IPS-18c (cell line): ENCODE measurements around the gene LRRC3C.

ENCODE experiments used
- H3K4me3 ChIP-seq: 2 replicates; pipeline ENCODE4 v1.7.0; 2013; ENCODE audit warnings: low read depth, mild to moderate bottlenecking, low read length, moderate library complexity; ENCODE audit not compliant: insufficient read depth
- H3K9me3 ChIP-seq: one replicate; pipeline ENCODE4 v1.6.1; 2013; ENCODE audit warnings: mild to moderate bottlenecking, low read length, moderate library complexity; ENCODE audit not compliant: control insufficient read depth, insufficient read depth

The LRRC3C gene

DNA sequence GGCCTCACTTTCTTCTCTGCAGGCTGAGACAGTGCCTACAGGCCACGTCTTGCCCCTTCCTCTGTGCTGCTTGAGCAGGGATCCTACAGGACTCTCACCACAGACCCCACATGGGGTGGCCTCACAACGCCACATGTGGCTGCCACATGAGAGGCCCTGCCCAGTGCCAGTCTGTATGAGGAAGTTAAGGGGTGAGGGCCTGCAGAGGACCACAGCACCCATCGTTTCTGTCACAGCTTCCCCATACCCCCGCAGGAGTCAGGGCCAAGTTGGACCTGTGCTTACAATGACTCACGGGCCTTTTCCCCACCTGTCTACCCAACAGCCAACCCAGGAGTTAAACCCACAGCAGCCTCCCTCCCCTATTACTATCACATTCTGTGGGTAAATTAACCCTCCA, 6.2 kb upstream of the LRRC3C start:
- Histone ChIP-seq H3K9me3 (no peaks in the 10 kb centered on the region), H3K4me3 (no peak overlapping the region)

DNA sequence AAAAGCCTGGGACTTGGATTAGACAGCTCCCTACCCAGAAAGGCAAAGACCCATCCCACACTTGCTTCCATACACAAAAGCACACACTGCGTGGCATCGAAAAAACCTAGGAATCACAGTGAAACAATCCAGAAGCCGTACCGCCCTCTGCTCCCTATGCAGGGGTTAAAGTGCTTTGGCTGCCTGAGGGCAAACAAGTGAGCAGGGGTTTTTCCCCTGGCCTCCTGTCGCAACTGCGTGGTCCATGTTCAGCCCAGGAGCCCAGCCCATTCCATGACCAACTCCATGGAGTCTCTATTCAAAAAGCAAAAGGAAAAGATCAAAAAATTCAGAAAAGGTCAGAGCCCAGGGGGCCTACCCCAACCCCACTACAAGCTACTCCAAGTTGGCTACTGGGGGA, 5.5 kb upstream of the LRRC3C start:
- no peak overlapping the region for H3K4me3 ChIP-seq

DNA sequence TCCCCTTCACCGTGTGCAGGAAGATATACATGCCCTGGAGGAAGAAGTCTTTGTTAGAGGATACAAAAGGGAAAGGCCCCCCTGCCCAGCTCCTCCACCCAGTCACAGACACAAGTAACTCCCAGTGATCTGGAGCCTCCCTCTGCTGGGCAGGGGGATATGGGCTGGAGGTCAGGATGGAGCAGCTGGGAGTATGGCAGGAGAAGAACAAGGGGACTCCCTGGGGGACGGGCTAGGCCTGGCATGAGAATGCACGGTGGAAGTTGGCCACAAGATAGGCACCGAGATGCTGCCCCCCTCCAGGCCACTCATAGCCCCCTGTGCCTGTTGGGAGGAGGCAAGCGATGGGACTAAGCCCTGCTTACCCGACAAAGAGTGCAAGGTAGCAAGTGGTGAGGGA, 4.3 kb upstream of the LRRC3C start:
- H3K9me3 ChIP-seq, result peaks cover 3% of the 10 kb centered on the region
- no peak overlapping the region for H3K4me3 ChIP-seq

More for the DNA sequence above, 5.5 kb upstream of the LRRC3C start:
- H3K9me3 ChIP-seq, result peaks cover 2% of the 10 kb centered on the region

DNA sequence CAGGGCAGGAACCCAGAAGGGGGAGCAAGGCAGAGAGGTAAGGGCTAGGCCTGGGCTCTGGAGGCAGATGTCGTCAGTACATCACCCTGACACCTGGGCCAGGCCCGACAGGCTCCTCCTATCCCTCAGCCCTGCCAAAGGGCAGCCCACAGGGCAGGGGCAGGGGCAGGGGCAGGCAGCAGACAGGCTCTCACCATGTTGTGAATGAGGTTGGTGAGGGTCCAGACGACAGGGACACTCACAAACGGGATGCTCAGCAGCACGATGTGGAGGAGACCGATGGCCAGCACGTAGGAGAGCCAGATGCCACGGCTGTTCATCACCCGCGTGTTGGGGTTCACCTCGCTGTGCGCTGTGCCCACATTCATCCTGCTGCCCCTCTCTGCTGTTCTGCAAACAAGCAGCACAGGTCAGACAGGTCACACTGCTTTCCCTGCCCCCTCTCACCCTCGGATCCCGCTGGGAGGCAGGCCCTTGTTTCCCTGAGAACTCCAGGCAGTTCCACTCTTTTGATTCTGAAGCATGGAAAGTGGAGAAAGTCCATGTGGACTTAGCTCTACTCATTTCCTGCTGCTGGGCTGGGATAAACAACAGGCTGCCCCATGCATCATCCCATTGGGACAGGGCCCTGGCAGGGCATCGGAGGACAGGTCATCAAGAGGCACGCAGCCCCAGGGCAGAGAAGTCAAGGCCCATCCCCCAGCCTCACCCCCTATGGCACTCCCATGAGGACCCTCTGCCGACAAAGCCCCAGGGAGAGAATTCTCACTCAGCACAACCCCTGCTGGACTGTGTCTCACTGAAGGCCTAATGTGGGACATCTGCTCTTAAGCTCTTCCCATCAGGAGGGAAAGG, 3.5 kb upstream of the LRRC3C start:
- H3K4me3 ChIP-seq, result no peak overlapping the region
- peaks cover 3% of the 10 kb centered on the region for H3K9me3 ChIP-seq

DNA sequence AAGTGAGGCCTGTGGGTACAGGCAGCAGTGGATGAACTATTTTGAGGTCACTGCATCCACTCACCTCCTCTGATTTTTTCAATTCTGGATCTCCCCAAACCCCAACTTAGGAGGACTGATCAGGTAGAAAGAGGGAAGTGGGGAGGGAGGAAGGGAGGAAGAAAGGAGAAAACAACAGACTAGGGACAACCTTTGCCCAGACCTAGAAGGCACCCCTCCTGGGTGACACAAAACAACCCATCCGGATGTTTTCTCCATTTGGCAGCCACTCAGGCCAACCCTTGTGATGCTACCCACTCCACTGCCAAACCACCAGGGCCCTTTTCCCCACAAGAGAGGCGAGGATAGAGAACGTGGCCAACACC, 2.9 kb upstream of the LRRC3C start:
- H3K9me3 ChIP-seq, result peaks cover 3% of the 10 kb centered on the region
- 0 out of 2 replicates have a peak overlapping the region, but pooled peaks have one; percentile 3 for H3K4me3 ChIP-seq

DNA sequence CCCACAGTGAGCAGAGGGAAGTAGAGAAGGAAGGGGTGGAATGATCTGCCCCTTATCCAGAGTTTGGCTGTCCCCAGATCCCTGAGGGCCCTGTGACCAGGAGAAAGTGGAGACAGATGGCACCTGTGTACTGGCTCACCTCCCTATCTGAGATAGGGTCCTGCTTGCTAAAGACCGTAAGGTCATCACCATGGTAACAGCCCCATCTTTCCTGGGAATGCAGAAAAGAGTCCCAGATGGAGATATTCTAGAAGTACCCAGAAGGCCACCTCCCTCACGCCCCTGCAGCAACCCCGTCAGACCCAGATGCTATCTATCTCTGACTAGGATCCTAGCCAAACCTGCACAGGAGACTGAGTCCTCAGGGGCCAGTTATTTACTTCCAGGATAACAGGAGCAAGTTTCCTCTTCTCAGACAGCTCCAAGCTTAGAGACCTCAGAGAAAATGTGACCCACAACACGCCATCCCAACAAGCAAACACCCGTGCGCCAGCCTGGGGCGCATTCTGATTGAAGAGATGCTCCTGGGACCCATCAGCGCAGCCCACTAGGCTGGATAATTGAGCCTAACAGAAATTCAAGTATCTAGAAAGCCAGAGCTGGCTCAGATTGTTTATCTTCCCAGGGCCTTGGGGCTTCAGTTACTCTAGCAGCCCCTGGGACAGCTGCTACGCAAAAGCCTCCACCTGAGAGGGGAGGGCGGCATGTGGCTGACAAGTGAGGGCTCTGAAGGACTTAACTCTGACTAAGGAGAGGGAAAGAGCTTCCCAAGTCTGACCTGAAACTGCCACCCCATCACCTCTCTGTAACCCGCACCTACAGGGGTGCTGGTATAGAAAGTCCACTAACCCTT, 2.0 kb upstream of the LRRC3C start:
- Histone ChIP-seq H3K4me3 (0 out of 2 replicates have a peak overlapping the region, but pooled peaks have one; percentile 80), H3K9me3 (peaks cover 3% of the 10 kb centered on the region)

DNA sequence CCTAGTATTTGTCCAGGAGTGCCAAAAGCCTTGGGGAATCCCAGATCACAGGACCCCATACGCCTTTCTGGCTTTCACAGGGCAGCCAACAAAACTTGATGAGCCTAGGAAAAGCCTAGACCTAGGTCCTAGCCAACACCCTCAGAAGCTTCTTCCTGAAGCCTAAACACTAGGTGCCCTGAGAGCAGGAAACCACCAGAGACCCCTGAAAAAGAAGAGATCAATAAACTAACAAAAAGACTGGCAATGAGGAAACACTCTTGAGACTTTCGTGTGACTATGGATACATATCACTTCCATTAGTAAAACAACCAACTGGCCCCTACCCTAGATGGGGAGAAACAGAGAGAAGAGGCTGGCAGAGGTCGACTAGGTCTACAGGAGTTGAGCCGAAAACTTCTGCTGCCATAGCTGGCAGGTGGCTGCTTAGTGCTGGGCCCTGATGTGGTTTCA, 1.4 kb upstream of the LRRC3C start:
- Histone ChIP-seq H3K9me3 (peaks cover 3% of the 10 kb centered on the region), H3K4me3 (peak overlapping the region; percentile 80)

DNA sequence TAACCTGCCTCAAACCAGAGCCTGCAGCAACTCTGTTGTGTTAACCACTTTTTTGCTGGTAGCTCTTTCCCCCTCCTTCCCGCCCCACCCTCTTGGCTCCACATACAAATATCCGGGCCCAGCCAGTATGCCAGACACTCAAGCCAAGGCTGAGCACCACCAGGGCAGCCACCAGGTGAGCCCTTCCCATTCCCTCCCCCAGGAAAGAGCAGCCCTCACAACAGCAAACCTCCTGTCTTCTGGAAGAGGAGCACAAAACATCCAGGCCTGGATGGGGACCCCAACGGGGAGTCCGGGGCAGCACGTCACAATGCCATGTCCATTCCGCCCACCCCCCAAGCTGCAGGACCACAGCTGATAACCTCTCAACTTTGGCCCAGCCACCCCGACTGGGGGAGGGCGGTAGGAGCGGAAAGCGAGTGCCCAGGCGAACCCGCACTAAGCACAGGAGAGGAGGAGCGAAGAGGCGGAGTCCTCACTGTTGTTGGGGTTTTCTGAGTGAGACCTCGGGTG, 888 bp upstream of the LRRC3C start:
- peaks cover 3% of the 10 kb centered on the region for H3K9me3 ChIP-seq

DNA sequence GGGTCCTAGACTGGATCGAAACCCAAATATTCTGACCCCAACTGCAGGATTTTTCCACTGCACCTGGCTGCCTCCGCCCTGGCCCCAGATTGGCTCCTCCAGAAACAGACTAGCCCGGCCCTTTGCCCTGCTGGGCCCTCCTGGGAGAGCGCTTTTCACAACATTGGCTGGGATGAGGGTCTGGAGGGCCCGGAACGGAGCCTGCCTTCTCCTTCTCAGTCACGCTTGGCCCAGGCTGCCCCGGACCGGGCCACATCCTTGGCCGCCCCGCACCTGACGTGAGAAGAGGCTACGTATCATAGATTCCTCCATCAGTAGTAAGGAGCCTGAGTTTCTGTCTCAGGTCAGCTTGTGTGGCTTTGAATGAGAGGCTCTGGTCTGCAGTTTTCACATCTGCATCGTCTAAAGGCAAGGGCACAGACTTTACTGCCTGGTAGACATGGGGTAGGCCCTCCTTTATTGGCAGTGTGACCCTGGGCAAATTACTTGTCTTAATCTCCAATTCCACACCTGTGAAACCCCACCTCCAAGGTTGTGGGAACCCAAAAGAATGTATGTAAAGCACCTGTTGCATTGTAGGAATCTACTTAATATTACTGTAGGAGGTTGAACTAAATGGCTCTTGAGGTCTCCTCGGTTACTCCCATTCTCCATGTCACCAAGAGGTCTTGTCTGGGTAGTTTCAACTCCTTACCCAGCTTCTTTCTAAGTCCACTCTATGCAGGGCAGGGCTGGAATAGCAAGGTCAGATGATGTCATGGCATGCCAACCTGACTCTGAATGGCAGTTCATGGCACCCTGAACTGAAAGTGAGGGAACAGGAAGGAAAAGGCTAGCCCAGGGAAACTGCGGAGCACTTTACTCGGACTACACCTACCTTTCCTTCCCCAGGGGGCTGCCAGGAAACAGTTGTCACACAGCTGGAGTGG, 661 bp downstream of the LRRC3C start:
- peaks cover 3% of the 10 kb centered on the region for H3K9me3 ChIP-seq

More for the DNA sequence above, 888 bp upstream of the LRRC3C start:
- peak overlapping the region; percentile 80 for H3K4me3 ChIP-seq

DNA sequence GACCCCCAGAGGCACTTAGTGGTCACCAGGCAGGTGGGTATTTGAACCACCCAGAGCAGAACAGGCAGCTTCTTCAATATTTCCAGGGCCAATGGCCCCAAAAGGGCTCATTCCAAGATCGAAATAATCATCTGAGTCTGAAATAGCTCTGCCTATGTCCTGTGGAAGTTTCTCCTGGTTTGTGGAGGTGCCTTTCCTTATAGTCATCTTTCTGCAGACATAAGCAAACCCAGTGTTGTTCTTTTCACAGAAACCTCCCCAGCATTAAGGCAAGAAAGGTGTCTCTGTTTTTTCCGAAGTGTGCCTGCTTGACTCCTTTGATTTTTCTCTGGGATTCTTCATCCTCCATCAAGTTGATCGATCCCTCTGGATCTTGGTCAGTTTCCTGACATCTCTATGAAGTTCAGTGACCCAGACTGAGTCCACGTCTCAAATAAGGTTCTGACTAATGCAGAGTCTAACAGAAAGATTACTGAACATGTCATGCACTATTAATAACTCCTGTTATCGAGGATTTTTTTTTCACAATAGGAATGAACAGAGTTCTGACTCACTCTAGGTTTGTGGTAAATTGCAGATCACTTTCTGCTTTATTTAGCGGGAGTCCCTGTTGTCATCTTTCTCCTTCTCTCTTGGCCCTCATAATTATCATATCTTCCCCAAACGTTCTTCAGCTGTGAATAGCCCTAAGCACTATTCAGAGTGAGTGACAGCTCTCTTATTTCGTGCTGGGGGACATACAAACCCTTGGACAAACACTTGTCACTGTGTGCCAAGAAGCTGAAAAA, 1.5 kb downstream of the LRRC3C start:
- H3K4me3 ChIP-seq, result no peak overlapping the region
- H3K9me3 ChIP-seq, result peaks cover 3% of the 10 kb centered on the region

More for the DNA sequence above, 661 bp downstream of the LRRC3C start:
- peak overlapping the region; percentile 65 for H3K4me3 ChIP-seq

DNA sequence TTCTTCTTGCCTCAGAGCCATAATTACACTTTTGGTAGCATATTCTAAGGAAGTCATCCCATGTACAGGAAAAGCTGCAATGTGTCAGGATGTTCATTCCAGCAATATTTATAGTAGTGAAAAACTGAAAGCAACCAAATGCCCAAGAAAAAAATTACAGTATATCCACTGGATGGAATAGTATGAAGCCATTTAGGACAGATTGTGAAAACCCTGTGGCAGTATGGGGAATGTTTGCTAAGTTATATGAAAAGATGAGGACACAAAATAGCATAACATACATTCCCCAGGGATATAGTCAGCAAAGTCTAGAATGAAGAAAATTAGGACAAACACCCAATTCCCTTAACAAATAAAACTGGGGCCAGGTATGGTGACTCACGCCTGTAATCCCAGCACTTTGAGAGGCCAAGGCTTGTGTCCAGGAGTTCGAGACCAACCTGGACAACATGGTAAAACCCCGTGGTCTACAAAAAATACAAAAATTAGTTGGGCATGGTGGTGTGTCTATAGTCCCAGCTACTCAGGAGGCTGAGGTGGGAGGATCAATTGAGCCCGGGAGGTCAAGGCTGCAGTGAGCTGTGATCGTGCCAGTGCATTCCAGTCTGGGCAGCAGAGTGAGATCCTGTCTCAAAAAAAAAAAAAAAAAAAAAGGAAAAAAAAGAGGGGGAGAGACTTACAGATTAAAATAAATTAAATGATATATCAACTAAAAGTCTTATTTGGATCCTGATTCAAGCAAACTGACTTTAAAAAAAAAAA, 2.3 kb downstream of the LRRC3C start:
- Histone ChIP-seq H3K9me3 (peaks cover 3% of the 10 kb centered on the region), H3K4me3 (no peak overlapping the region)

DNA sequence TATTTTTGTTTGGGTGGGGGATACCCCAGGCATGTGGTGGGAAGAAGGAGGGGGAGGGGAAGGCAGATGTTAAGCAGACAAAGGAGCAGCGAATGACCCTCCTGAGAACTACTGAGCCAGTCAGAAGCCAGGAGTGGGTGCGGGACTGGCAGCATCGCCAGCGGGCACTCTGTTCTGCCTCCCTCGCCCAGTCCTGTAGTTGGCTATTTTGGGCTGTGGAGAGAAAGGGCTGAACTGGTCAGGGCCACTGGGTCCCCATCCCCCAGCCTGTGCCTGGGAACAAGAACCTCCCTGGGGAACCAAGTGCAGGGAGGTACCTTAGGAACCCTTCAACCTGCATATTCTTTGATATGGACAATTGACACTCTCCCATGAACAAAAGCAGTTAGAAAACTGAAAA, 6.4 kb downstream of the LRRC3C start:
- no peak overlapping the region for H3K4me3 ChIP-seq
- no peaks in the 10 kb centered on the region for H3K9me3 ChIP-seq

DNA sequence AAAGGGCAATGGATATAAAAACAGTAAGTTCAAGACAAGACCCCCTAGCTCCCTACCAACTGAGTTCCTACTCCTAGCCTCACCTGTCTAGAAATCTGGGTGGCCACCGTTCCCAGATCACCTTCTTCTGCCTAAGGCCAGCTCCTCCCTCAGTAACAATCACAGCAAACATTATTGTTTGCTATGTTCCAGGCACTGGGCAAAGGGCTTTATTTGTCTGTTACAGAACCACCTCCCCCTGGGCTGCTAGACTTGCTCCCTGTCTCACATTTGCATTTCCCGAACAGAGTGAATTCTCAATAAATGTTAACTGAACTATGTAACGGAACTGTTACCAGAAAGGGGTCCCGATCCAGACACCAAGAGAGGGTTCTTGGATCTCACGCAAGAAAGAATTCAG, 6.8 kb downstream of the LRRC3C start:
- no peak overlapping the region for H3K4me3 ChIP-seq
- H3K9me3 ChIP-seq, result no peaks in the 10 kb centered on the region

DNA sequence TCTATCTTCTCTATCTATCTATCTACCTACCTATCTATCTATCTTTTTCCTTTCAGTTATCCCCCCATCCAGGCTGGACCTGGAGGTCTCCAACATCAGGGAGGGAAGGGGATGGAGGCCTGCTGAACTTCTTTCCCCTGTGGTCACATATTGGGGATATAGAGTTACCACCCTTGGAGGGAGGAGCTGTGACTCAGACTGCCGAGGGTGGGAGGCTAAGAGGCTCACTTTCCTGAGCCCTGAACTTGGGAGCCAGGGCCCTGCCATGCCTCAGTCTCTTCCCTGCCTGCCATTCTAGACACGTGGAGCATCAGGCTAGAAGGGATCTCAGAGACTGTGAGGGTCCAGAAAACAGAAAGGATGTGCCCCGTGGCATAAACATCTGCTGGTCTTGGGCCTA, 8.4 kb downstream of the LRRC3C start:
- Histone ChIP-seq H3K4me3 (no peak overlapping the region), H3K9me3 (no peaks in the 10 kb centered on the region)

DNA sequence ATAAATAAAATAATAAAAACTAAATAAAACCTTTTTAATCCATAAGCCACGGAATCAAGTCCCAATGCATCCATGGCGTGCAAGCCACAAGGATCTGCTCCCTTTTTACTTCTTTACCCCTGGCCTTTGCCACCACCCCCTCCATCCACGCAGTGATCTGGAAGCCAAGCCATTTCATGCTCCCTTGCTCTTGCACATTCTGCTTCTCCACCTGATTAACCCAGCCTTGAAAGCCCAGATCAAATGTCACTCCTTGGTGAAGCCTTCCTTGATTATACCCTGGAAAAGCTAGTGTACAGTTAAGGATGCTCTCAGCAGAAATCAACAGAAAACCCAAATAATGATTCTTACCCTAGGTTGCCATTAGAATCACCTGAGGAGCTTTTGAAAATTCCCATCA, 9.9 kb downstream of the LRRC3C start:
- no peaks in the 10 kb centered on the region for H3K9me3 ChIP-seq
- H3K4me3 ChIP-seq, result no peak overlapping the region
